22Rv1 (cell line): ENCODE measurements around the gene KCNK10.

ENCODE experiments used
- CTCF ChIP-seq: fragments of 450-650 bp; IDR thresholded peaks from 2 replicates; pipeline ENCODE4 v1.5.1; 2017; ENCODE audit warnings: mild to moderate bottlenecking
- ZFX ChIP-seq: fragments of 450-650 bp; IDR thresholded peaks from 2 replicates; pipeline ENCODE4 v1.6.1; 2017; ENCODE audit warnings: antibody characterized with exemption, borderline replicate concordance

DNA sequence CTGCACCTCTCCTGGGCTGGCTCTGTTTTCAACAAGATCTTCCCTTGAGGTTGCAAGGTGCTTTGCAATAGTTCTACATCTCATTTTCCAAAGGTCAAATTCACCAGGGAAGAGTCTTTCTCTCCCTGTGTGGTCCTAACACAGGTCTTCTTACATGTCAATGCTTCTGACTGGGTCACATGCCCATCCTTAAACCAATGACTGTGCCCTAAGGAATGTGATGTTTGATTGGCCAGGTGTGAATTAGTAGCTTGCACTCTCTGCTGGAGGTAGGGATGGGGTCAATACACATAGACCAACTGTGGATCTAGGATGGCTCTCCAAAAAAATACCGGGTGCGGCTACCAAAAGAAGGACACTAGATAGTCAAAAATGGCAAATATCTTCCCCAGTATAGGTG is 19.9 kb upstream of the KCNK10 start:
- TF ChIP-seq CTCF (no peak), ZFX (no peak)
